GM13976 (cell line): ENCODE measurements around the gene MAVS.
"Not testable (repeated sequence)": the region's sequence is repeated elsewhere in the genome, so short reads cannot be mapped to it uniquely, and the experiment has no call there.

Experiments used
- DNase-seq: peaks from one replicate; pipeline ENCODE4 v3.0.0; 2012; ENCODE audit warnings: low spot score
- CTCF ChIP-seq: IDR thresholded peaks from 2 replicates; pipeline ENCODE4 v1.5.1; 2012; ENCODE audit warnings: borderline replicate concordance, mild to moderate bottlenecking; ENCODE audit not compliant: insufficient read depth; ENCODE audit errors: extremely low read depth, missing control alignments, control extremely low read depth
- in situ Hi-C: fragments of 300-500 bp; cut with MboI; formaldehyde crosslinking; loops from one replicate; pipeline ENCODE4 v1.12.0; 2022; ENCODE audit warnings: low sequenced_read_pairs, mixed read lengths, inconsistent platforms; ENCODE audit not compliant: unreplicated experiment

The MAVS gene

DNA sequence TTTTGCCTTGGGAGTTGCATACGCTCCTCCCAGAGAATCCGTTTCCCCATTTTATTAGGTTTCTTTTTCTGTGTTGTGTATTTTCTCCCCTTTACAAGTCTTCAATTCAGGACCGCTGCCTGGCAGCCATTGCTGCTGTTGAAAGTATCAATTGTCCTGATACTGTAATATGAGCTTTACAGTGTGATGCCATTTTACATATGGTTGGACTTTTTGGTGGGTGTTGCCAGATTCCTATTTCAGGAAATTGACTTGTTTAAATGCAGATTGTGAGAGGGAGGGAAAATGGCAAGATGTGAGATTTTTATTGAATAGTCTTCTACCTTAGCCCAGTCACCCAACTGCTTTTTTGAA, 43.7 kb downstream of the MAVS start:
- DNase-seq, result no peak
- no peak for TF ChIP-seq CTCF
- in situ Hi-C loops, result no loop called here

DNA sequence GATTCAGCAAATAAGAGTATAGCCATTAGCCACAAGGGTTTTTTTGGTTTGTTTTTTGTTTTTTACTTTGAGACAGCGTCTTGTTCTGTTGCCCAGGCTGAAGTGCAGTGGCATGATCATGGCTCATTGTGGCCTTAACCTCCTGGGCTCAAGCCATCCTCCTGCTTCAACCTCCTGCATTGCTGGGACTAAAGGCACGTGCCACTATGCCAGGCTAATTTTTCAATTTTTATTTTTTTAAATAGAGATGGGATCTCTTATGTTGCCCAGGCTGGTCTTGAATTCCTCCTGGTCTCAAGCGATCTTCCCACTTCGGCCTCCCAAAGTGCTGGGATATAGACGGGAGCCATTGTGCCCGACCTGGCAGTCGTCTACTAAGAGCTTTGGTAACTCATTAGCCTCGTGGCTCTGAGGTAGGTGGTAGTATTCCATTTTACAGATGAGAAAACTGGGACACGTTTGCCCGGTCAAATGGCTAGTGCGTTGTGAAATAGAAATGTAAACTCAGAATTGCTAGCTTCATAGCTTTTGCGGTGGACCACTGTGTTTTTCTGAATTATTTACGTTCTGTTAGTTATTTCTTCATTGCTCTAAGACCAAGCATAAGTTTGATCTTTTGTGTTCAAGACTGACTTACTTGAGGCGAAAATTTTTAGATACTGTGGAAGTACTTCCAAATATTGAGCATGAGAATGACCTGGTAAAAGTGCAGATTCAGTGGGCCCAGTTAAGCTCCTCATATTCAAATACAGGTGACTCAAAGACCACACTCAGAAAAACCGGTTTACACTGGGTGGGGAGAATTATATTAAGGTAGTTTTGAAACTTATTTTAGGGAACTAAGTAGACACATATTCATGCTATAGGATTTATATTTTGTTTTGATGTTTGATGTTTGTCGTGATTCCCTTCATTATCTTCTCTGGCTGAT, 44.6 kb downstream of the MAVS start:
- no peak for DNase-seq
- in situ Hi-C loops, result no loop called here
- TF ChIP-seq CTCF, result no peak

GRCh38 chr20:3894796-3895195, 48.2 kb downstream of the MAVS start:
- in situ Hi-C loops, result no loop called here
- DNase-seq, result no peak
- TF ChIP-seq CTCF, result no peak

GRCh38 chr20:3896302-3896701, 49.7 kb downstream of the MAVS start:
- no peak for DNase-seq
- in situ Hi-C loops, result no loop called here
- no peak for TF ChIP-seq CTCF

- TF ChIP-seq CTCF, result no peak
- in situ Hi-C loops, result no loop called here
Observed at GRCh38 chr20:3896853-3897583, 50.4 kb downstream of the MAVS start.

DNA sequence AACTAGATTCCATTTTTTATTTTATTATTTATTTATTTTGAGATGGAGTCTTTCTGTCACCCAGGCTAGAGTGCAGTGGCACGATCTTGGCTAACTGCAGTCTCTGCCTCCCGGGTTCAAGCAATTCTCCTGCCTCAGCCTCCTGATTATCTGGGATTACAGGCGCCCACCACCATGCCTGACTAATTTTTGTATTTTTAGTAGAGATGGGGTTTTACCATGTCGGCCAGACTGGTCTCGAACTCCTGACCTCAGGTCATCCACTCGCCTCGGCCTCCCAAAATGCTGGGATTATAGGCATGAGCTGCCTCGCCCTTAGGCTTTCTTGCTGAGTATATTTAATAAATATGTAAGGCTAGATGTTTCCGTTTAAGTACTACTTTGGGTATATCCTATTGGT, 51.5 kb downstream of the MAVS start:
- DNase-seq, in situ Hi-C loops: not testable (repeated sequence)

More at GRCh38 chr20:3896853-3897583, 50.4 kb downstream of the MAVS start:
- DNase-seq, result no peak

GRCh38 chr20:3898639-3899038, 52.0 kb downstream of the MAVS start:
- in situ Hi-C loops, result no loop called here
- DNase-seq, result no peak

More at GRCh38 chr20:3898639-3899038, 52.0 kb downstream of the MAVS start:
- no peak for TF ChIP-seq CTCF
